Measurements from ENCODE around the gene TMEM40.

DNA sequence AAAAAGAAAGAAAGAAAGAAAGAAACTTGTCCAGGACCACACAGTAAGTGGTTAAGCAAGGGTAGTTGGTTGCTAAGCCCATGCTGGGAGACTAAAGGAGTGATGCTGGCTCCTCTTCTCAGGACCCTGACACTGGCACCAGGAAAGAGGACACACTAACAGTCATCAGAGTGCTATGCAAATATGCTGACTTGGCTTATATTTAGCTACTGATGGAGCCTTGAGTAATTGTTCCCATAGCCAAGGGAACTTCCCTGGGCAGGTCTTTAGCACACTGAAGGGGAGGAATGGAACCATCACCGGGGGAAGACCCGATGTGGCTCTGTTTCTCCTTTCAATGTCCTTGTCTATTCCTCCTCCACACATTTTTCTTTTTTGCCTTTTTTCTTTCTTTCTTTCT is 6.2 kb downstream of the TMEM40 start:
- no peak for TF ChIP-seq ETS1 (IDR thresholded peaks at IDR 0.05)
- TF ChIP-seq CREB1 (CRISPR knock-in tag; IDR thresholded peaks at IDR 0.05; ENCODE audit: low read depth): no peak

Measured in GM23338 (cell line).